ENCODE results near the gene EEFSEC.
A peak's percentile ranks its signal among the peaks of the same experiment; 100 is the strongest.

Gene EEFSEC

GRCh38 chr3:128123156-128123537 lies 30.1 kb upstream of the EEFSEC start:
- TF ChIP-seq CTCF (IDR thresholded peaks at IDR 0.05; ENCODE audit: low read depth, low read length): no peak

DNA sequence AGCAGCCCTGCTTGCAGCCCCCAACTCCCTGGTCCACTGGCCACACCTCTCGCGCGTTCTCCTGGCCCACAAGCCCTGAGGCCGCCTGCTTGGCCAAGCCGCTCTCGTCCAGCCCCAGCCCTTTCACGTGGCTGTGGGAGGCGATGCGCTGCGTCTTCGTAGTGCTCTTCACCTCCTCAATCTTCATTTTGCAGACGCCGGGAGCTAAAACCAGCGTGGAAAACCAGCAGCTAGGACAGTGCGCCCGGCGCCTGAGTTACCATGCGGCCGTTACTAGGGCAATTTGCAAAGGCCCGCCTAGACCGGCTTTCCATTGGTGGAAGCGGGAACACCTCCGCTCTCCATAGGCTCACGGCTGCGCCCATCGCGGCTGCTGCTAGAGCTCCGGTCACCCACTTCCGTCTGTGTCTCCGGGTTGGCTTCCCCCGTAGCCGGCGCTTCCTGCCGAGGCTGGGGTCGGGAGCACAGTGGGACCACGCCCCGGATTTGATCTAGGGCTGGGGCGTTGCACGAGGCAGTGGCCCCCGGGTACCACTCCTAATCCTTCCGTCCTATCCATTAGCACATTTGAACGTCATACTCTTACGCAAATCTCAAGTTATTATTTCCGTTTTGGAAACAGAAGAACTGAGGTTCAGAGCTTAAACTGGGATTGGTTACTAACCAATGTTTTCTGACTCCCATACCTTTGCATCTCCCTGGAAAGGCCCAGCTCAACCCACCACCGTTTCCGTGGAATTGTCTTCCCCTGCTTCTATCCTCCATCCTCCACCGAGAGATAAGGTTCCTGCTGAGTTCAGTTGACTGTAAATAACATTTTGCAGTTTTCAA lies 29.5 kb upstream of the EEFSEC start, which contains the start of gene RUVBL1:
Gene RUVBL1, minus strand, starts transcription at position 275 of the 831 bp plus-strand sequence. Its CDS starts 88 bp downstream, at position 187.
- H3K4me3 ChIP-seq (ENCODE audit: low read depth, low read length): peak within 1 kb of the TSS; percentile 94
- no peak for TF ChIP-seq CTCF (IDR thresholded peaks at IDR 0.05; ENCODE audit: low read depth, low read length)

More at GRCh38 chr3:128123156-128123537, 30.1 kb upstream of the EEFSEC start:
- peak overlapping the region; percentile 94 for H3K4me3 ChIP-seq (ENCODE audit: low read depth, low read length)

DNA sequence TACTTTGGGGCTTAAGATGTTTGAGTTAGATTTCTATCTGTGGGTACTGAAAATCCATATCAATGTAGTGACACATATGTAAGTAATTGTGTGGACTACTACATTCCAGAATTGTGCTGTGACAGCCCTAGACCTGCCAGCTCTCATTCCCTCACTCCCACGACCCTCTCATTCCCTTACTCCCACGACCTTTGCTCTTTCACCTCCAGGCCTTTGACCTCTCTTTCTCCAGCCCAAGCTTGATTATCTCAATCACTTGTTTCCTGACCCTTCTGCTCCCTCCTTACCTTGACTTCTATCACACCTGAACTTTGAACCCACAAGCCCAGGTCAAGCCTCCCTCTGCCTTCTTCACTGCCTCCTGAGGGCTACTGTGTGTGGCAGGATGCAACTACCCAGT lies 26.0 kb upstream of the EEFSEC start:
- no peak for TF ChIP-seq CTCF (IDR thresholded peaks at IDR 0.05; ENCODE audit: low read depth, low read length)
- no peak overlapping the region for H3K4me3 ChIP-seq (ENCODE audit: low read depth, low read length)

- no peak for TF ChIP-seq CTCF (IDR thresholded peaks at IDR 0.05; ENCODE audit: low read depth, low read length)
- no peak overlapping the region for H3K4me3 ChIP-seq (ENCODE audit: low read depth, low read length)
These were observed 25.0 kb upstream of the EEFSEC start for GRCh38 chr3:128128251-128128650.

DNA sequence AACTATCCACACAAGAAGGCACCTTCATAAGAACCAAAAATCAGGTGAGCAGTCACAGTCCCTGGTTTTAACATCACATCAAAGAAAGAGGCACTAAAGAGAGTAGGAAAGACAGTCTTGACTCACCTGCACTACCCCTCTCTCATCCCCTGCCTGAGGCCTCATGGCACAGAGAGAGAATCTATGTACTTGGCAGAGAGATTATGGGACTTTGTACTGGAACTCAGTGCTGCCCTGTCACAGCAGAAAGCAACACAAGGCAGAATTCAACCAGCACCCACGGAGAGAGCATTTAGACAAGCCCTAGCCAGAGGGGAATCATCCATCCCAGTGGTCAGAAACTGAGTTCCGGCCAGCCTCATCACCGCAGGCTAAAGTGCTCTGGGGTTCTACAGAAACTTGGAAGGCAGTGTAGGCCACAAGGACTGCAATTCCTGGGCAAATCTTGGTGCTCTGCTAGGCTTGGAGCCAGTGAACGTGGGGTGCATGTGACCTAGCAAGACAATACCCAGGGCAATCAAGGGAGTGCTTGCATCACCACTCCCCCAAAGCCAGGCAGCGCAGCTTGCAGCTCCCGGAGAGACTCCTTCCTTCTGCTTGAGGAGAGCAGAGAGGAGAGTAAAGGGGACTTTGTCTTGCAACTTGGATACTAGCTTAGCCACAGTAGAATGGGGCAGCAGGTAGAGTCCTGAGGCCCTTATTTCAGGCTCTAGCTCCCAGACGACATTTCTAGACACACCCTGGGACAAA lies 21.2 kb upstream of the EEFSEC start:
- H3K4me3 ChIP-seq (ENCODE audit: low read depth, low read length): no peak overlapping the region
- TF ChIP-seq CTCF (IDR thresholded peaks at IDR 0.05; ENCODE audit: low read depth, low read length): no peak

- H3K4me3 ChIP-seq (ENCODE audit: low read depth, low read length): no peak overlapping the region
- peak; percentile 80 for TF ChIP-seq CTCF (IDR thresholded peaks at IDR 0.05; ENCODE audit: low read depth, low read length)
These were observed 19.9 kb upstream of the EEFSEC start for GRCh38 chr3:128133273-128133883.

All from WI38 (cell line).